Astrocyte of the spinal cord (primary cell): ENCODE data around the gene CD40LG.

Source experiments
- DNase-seq: peaks from one replicate; pipeline ENCODE4 v3.0.0; 2011; ENCODE audit warnings: low read depth, low spot score
- H3K4me3 ChIP-seq: 2 replicates; pipeline ENCODE4 v1.5.1; 2011; ENCODE audit warnings: low read depth, mild to moderate bottlenecking, low read length, moderate library complexity
- CTCF ChIP-seq: IDR thresholded peaks from 2 replicates; pipeline ENCODE4 v1.5.1; 2012; ENCODE audit warnings: low read depth, mild to moderate bottlenecking, low read length, inconsistent platforms
- in situ Hi-C: cut with HindIII; loops from 2 replicates; pipeline ENCODE4 v1.10.0; 2017; ENCODE audit warnings: low sequenced_read_pairs

Gene CD40LG

GRCh38 chrX:136659174-136659573 lies 11.2 kb downstream of the CD40LG start:
- DNase-seq = no peak
- no peak overlapping the region for H3K4me3 ChIP-seq
- in situ Hi-C loops = no loop called here

GRCh38 chrX:136660896-136661295 lies 12.9 kb downstream of the CD40LG start:
- no peak for TF ChIP-seq CTCF
- in situ Hi-C loops = no loop called here
- no peak for DNase-seq
- no peak overlapping the region for H3K4me3 ChIP-seq

More at GRCh38 chrX:136659174-136659573, 11.2 kb downstream of the CD40LG start:
- no peak for TF ChIP-seq CTCF

- in situ Hi-C loops = no loop called here
- no peak for DNase-seq
- H3K4me3 ChIP-seq = no peak overlapping the region
- no peak for TF ChIP-seq CTCF
These were observed 14.1 kb downstream of the CD40LG start for GRCh38 chrX:136662104-136662503.

GRCh38 chrX:136662976-136663375 lies 15.0 kb downstream of the CD40LG start:
- DNase-seq = no peak
- H3K4me3 ChIP-seq = no peak overlapping the region
- TF ChIP-seq CTCF = no peak
- in situ Hi-C loops = no loop called here

GRCh38 chrX:136665258-136665900 lies 17.4 kb downstream of the CD40LG start:
- no peak for TF ChIP-seq CTCF
- DNase-seq = no peak
- H3K4me3 ChIP-seq = no peak overlapping the region
- in situ Hi-C loops = no loop called here

- no peak overlapping the region for H3K4me3 ChIP-seq
- TF ChIP-seq CTCF = no peak
- DNase-seq = no peak
- in situ Hi-C loops = no loop called here
These were observed 18.1 kb downstream of the CD40LG start for GRCh38 chrX:136666088-136666487.
